HG03097 (cell line): Measurements from ENCODE around the gene BTF3.
A peak's percentile ranks its signal among the peaks of the same experiment; 100 is the strongest.

Source experiments
- ATAC-seq: cut with Tn5 transposase; IDR thresholded peaks from one replicate; pipeline ENCODE4 v1.9.1; 2021; ENCODE audit not compliant: unreplicated experiment, low FRiP score

Gene BTF3

GRCh38 chr5:73519531-73520283 lies 21.5 kb downstream of the BTF3 start:
- ATAC-seq, result peak; percentile 92

- ATAC-seq, result no peak
Measured at GRCh38 chr5:73522989-73523388, 24.7 kb downstream of the BTF3 start.

- ATAC-seq, result no peak
Measured at GRCh38 chr5:73523861-73524260, 25.6 kb downstream of the BTF3 start.

GRCh38 chr5:73525606-73526203 lies 27.5 kb downstream of the BTF3 start:
- no peak for ATAC-seq

- no peak for ATAC-seq
Measured at GRCh38 chr5:73528248-73528647, 30.0 kb downstream of the BTF3 start.

GRCh38 chr5:73529081-73529480 lies 30.8 kb downstream of the BTF3 start:
- no peak for ATAC-seq

- no peak for ATAC-seq
Measured at GRCh38 chr5:73531356-73531755, 33.1 kb downstream of the BTF3 start.

- no peak for ATAC-seq
Measured at GRCh38 chr5:73532195-73532594, 34.0 kb downstream of the BTF3 start.

- ATAC-seq, result no peak
Measured at GRCh38 chr5:73534011-73534644, 35.9 kb downstream of the BTF3 start.

- ATAC-seq, result no peak
Measured at GRCh38 chr5:73534971-73535370, 36.7 kb downstream of the BTF3 start.

GRCh38 chr5:73539730-73540129 lies 41.5 kb downstream of the BTF3 start:
- no peak for ATAC-seq

GRCh38 chr5:73540192-73540591 lies 42.0 kb downstream of the BTF3 start:
- ATAC-seq, result no peak

- ATAC-seq, result no peak
Measured at GRCh38 chr5:73542020-73542419, 43.8 kb downstream of the BTF3 start.

- ATAC-seq, result no peak
Measured at GRCh38 chr5:73544429-73545402, 46.5 kb downstream of the BTF3 start.

- ATAC-seq, result no peak
Measured at GRCh38 chr5:73545403-73545779, 47.1 kb downstream of the BTF3 start.

GRCh38 chr5:73550016-73550415 lies 51.8 kb downstream of the BTF3 start:
- ATAC-seq, result no peak

- no peak for ATAC-seq
Measured at GRCh38 chr5:73552642-73553041, 54.4 kb downstream of the BTF3 start.
